Astrocyte (in vitro differentiated cells and primary cell): Measurements from ENCODE around the gene FUT2. TPM values are rescaled to one million over a fixed set of nuclear protein-coding genes. Genes with fewer than 3 reads are reported as not detected.

Experiments
- DNase-seq: peaks from one replicate; pipeline ENCODE4 v3.0.0-alpha.2; 2010; ENCODE audit warnings: low read depth
- FAIRE-seq: peaks from 2 replicates; lab custom pipeline; 2011; peaks lifted over from hg19 to GRCh38; lab: Jason Lieb, UNC
- H2AFZ ChIP-seq: 2 replicates; pipeline ENCODE4 v1.6.0; 2012; ENCODE audit warnings: low read depth, low read length, inconsistent platforms
- H3K27ac ChIP-seq: 2 replicates; pipeline ENCODE4 v1.5.1; 2011; ENCODE audit warnings: low read depth, low read length, inconsistent platforms
- H3K27me3 ChIP-seq: 2 replicates; pipeline ENCODE4 v1.6.0; 2011; ENCODE audit warnings: low read length, inconsistent platforms; ENCODE audit not compliant: insufficient read depth
- H3K36me3 ChIP-seq: 2 replicates; pipeline ENCODE4 v1.5.1; 2011; ENCODE audit warnings: low read length, inconsistent platforms; ENCODE audit not compliant: insufficient read depth
- H3K4me1 ChIP-seq: 2 replicates; pipeline ENCODE4 v1.5.1; 2011; ENCODE audit warnings: low read length, inconsistent platforms; ENCODE audit not compliant: insufficient read depth
- H3K4me2 ChIP-seq: 2 replicates; pipeline ENCODE4 v1.6.0; 2012; ENCODE audit warnings: low read length, inconsistent platforms
- H3K4me3 ChIP-seq: 2 replicates; pipeline ENCODE4 v1.5.1; 2011; ENCODE audit warnings: low read depth, mild to moderate bottlenecking, low read length, inconsistent platforms; ENCODE audit not compliant: insufficient read depth
- H3K79me2 ChIP-seq: 2 replicates; pipeline ENCODE4 v1.6.0; 2012; ENCODE audit warnings: mild to moderate bottlenecking, low read length, inconsistent platforms; ENCODE audit not compliant: insufficient read depth
- H3K9ac ChIP-seq: 2 replicates; pipeline ENCODE4 v1.6.0; 2012; ENCODE audit warnings: mild to moderate bottlenecking, low read length, inconsistent platforms
- H3K9me3 ChIP-seq: 2 replicates; pipeline ENCODE4 v1.5.1; 2012; ENCODE audit warnings: low read depth, mild to moderate bottlenecking, low read length, inconsistent platforms; ENCODE audit not compliant: insufficient read depth
- H4K20me1 ChIP-seq: 2 replicates; pipeline ENCODE4 v1.6.0; 2012; ENCODE audit warnings: low read length, inconsistent platforms; ENCODE audit not compliant: insufficient read depth
- H3K27ac Mint-ChIP-seq: one replicate; pipeline ENCODE4 v1.8.0; 2021; ENCODE audit warnings: mild to moderate bottlenecking, mixed read lengths; ENCODE audit not compliant: unreplicated experiment
- H3K27me3 Mint-ChIP-seq: one replicate; pipeline ENCODE4 v1.8.0; 2021; ENCODE audit warnings: low read depth, mixed read lengths; ENCODE audit not compliant: unreplicated experiment
- H3K36me3 Mint-ChIP-seq: one replicate; pipeline ENCODE4 v1.8.0; 2021; ENCODE audit warnings: low read depth, mixed read lengths; ENCODE audit not compliant: unreplicated experiment
- H3K4me1 Mint-ChIP-seq: one replicate; pipeline ENCODE4 v1.8.0; 2021; ENCODE audit warnings: low read depth, mixed read lengths; ENCODE audit not compliant: unreplicated experiment
- H3K4me3 Mint-ChIP-seq: one replicate; pipeline ENCODE4 v1.8.0; 2021; ENCODE audit warnings: mild to moderate bottlenecking, moderate library complexity, mixed read lengths; ENCODE audit not compliant: unreplicated experiment
- H3K9me3 Mint-ChIP-seq: one replicate; pipeline ENCODE4 v1.8.0; 2021; ENCODE audit warnings: mild to moderate bottlenecking, mixed read lengths; ENCODE audit not compliant: unreplicated experiment
- EZH2 ChIP-seq: IDR thresholded peaks from 2 replicates; pipeline ENCODE4 v1.6.1; 2012; ENCODE audit warnings: mild to moderate bottlenecking, low read length, inconsistent platforms; ENCODE audit not compliant: insufficient read depth
- total RNA-seq: library from RNA; stranded (reverse); gene quantifications from 2 replicates; pipeline ENCODE4 v1.2.1, GENCODE V29; 2021
- TF ChIP-seq, protein P1 (sequence below): IDR thresholded peaks from 2 replicates; pipeline ENCODE4 v1.5.1; 2011; ENCODE audit warnings: low read depth, mild to moderate bottlenecking, inconsistent platforms, low read length, moderate library complexity; ENCODE audit not compliant: insufficient read depth

The FUT2 gene
- total RNA-seq, 1 donor from 2014 or later = not detected

DNA sequence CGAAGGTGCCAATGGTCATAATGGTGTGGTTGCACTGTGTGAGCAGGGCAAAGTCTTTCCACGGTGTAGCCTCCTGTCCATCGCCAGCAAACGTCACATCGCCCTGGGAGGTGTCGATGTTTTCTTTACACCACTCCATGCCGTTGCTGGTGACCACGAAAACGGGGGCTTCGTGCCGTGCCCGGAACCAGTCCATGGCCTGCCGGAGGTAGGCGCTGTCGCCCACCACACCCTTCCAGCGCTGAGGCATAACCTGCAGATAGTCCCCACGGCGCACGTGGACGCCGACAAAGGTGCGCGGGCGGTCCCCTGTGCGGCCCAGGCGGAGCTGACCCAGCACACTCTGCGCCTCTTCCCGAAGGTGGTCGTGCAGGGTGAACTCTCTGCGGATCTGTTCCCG is 54.6 kb downstream of the FUT2 start:
- no peaks in the 10 kb centered on the region for H3K36me3 ChIP-seq
- Mint-ChIP-seq H3K36me3 (no peaks in the 10 kb centered on the region), H3K27me3 (peaks cover 23% of the 10 kb centered on the region), H3K9me3 (no peaks in the 10 kb centered on the region), H3K4me3 (no peak overlapping the region), H3K27ac (no peak overlapping the region), H3K4me1 (peaks cover 3% of the 10 kb centered on the region)
- no peak overlapping the region for H3K27ac ChIP-seq
- FAIRE-seq = no peak
- no peaks in the 10 kb centered on the region for H4K20me1 ChIP-seq
- H3K9ac ChIP-seq = no peak overlapping the region
- no peaks in the 10 kb centered on the region for H3K9me3 ChIP-seq
- H3K79me2 ChIP-seq = no peaks in the 10 kb centered on the region
- H3K4me2 ChIP-seq = no peak overlapping the region
- H2AFZ ChIP-seq = no peak overlapping the region
- H3K4me3 ChIP-seq = no peak overlapping the region
- DNase-seq = no peak
- TF ChIP-seq EZH2 = no peak
- TF ChIP-seq, protein P1, sequence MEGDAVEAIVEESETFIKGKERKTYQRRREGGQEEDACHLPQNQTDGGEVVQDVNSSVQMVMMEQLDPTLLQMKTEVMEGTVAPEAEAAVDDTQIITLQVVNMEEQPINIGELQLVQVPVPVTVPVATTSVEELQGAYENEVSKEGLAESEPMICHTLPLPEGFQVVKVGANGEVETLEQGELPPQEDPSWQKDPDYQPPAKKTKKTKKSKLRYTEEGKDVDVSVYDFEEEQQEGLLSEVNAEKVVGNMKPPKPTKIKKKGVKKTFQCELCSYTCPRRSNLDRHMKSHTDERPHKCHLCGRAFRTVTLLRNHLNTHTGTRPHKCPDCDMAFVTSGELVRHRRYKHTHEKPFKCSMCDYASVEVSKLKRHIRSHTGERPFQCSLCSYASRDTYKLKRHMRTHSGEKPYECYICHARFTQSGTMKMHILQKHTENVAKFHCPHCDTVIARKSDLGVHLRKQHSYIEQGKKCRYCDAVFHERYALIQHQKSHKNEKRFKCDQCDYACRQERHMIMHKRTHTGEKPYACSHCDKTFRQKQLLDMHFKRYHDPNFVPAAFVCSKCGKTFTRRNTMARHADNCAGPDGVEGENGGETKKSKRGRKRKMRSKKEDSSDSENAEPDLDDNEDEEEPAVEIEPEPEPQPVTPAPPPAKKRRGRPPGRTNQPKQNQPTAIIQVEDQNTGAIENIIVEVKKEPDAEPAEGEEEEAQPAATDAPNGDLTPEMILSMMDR = no peak
- peaks cover 19% of the 10 kb centered on the region for H3K27me3 ChIP-seq
- peaks cover 14% of the 10 kb centered on the region for H3K4me1 ChIP-seq

DNA sequence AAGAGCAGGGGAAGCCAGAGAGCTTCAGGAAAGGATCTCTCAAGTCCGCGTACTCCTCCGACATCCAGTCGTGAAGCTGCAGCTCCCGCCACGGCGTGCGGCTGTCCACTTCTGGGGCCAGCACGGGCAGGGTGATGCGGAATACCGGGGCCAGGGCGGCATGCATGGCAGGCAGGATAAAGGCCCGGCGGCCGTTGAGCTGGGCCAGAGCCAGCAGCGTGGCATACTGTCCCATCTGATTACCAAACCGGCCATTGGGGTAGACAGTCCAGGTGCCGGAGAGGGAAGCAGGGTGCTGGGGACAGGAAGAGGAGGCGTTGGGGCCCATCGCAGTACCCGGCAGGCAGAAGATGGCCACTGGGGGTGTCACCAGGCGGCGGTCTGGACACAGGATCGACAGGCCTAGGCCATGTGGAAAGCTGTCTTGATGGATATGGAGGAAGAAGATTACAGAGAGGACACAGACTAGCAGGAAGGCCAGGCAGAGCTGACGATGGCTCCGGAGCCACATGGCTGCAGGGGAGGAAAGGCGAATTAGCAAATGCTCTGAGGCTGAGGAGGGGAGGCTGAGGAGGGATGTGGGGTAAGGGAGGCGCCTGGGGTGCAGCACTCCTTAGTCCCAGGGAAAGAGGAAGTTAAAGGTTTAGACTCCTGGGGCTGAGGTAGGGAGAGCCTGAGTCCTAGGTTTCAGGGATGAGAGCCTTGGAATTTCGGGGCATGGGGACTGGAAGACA is 55.2 kb downstream of the FUT2 start:
- Histone ChIP-seq H3K79me2 (no peaks in the 10 kb centered on the region), H3K36me3 (no peaks in the 10 kb centered on the region), H3K4me3 (no peak overlapping the region), H3K9ac (no peak overlapping the region), H2AFZ (no peak overlapping the region), H3K27ac (no peak overlapping the region), H3K4me2 (no peak overlapping the region), H4K20me1 (no peaks in the 10 kb centered on the region), H3K9me3 (no peaks in the 10 kb centered on the region), H3K4me1 (peaks cover 14% of the 10 kb centered on the region), H3K27me3 (peaks cover 21% of the 10 kb centered on the region)
- TF ChIP-seq EZH2 = no peak
- TF ChIP-seq, protein P1 = no peak
- Mint-ChIP-seq H3K4me1 (peaks cover 3% of the 10 kb centered on the region), H3K27ac (no peak overlapping the region), H3K4me3 (no peak overlapping the region), H3K9me3 (no peaks in the 10 kb centered on the region), H3K36me3 (no peaks in the 10 kb centered on the region), H3K27me3 (peaks cover 28% of the 10 kb centered on the region)
- DNase-seq (no peak), FAIRE-seq (no peak)

DNA sequence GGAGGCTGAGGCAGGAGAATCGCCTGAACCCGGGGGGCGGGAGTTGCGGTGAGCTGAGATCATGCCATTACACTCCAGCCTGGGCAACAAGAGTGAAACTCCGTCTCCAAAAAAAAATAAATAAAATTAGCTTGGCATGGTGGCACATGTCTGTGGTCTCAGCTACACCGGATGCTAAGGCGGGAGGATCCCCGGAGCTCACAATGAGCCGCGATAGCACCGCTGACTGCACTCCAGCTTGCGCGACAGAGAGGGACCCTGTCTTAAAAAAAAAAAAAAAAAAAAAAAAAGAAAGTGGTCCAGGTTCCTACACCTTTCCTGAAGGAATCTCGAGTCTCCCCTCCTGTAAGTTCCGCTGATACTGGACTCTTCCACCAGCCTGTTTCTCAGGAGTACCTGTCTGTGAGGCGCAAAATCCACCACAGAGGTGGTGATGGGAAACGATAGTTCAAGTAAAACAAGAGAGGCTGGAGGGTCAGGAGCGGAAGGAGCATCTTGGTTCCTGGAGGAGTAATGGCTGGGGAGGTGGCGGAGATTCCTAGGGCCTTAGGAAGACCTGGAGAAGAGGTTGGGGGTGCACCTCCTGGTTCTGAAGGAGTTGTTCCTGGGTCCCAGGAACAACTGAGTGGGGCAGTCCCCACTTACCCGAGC is 56.2 kb downstream of the FUT2 start:
- Histone ChIP-seq H3K36me3 (no peaks in the 10 kb centered on the region), H3K79me2 (no peaks in the 10 kb centered on the region), H3K27me3 (peaks cover 21% of the 10 kb centered on the region), H3K4me2 (peak overlapping the region; percentile 81), H3K4me3 (peak overlapping the region; percentile 33), H3K9ac (no peak overlapping the region), H3K9me3 (no peaks in the 10 kb centered on the region), H2AFZ (peak overlapping the region; percentile 58), H3K27ac (no peak overlapping the region), H3K4me1 (peaks cover 9% of the 10 kb centered on the region), H4K20me1 (no peaks in the 10 kb centered on the region)
- DNase-seq (no peak), FAIRE-seq (no peak)
- peaks cover 32% of the 10 kb centered on the region for H3K27me3 Mint-ChIP-seq
- no peaks in the 10 kb centered on the region for H3K9me3 Mint-ChIP-seq
- H3K4me3 Mint-ChIP-seq = peak overlapping the region; percentile 66
- no peak overlapping the region for H3K27ac Mint-ChIP-seq
- H3K36me3 Mint-ChIP-seq = no peaks in the 10 kb centered on the region
- peaks cover 3% of the 10 kb centered on the region for H3K4me1 Mint-ChIP-seq
- no peak for TF ChIP-seq EZH2
- TF ChIP-seq, protein P1 = no peak
